GM23338 (cell line): Measurements from ENCODE around the gene RXRA.

Experiments used
- CREB1 ChIP-seq: fragments of 250-450 bp; sonication (Bioruptor Pico); IDR thresholded peaks from 2 replicates; pipeline ENCODE4 v1.5.0; 2020; ENCODE audit warnings: low read depth, mild to moderate bottlenecking, moderate library complexity
- EZH2 ChIP-seq: fragments of 200-600 bp; sonication (generic); IDR thresholded peaks from one replicate; pipeline ENCODE4 v1.8.0; 2017; ENCODE audit warnings: antibody characterized with exemption, mild to moderate bottlenecking, low read depth; ENCODE audit not compliant: unreplicated experiment
- EZH2phosphoT487 ChIP-seq: fragments of 200-600 bp; sonication (generic); IDR thresholded peaks from one replicate; pipeline ENCODE4 v1.8.1; 2018; ENCODE audit warnings: antibody characterized with exemption; ENCODE audit not compliant: unreplicated experiment
- JUNB ChIP-seq: IDR thresholded peaks from one replicate; pipeline ENCODE4 v1.6.1; 2016; ENCODE audit warnings: antibody characterized with exemption; ENCODE audit not compliant: unreplicated experiment
- POLR2AphosphoS5 ChIP-seq: IDR thresholded peaks from 2 replicates; pipeline ENCODE4 v1.6.1; 2016; ENCODE audit warnings: antibody characterized with exemption, low read depth
- STAT1 ChIP-seq: IDR thresholded peaks from one replicate; pipeline ENCODE4 v1.6.1; 2016; ENCODE audit warnings: antibody characterized with exemption; ENCODE audit not compliant: unreplicated experiment
- ZNF114 ChIP-seq: fragments of 250-450 bp; sonication (Bioruptor Pico); IDR thresholded peaks from 2 replicates; pipeline ENCODE4 v1.5.0; 2020; ENCODE audit warnings: mild to moderate bottlenecking, moderate library complexity
- TF ChIP-seq, protein P1 (sequence below), 2 experiments: fragments of 200-600 bp in 1 of 2; sonication (generic) in 1 of 2; conservative IDR thresholded peaks; 2 replicates each; pipeline versions ENCODE4 v1.5.1 to v1.6.1; 2016 to 2017; ENCODE audit warnings: antibody characterized with exemption in 2 of 2, low read depth in 2 of 2, mild to moderate bottlenecking in 2 of 2, moderate library complexity in 1 of 2
- TF ChIP-seq, protein P2 (sequence below): fragments of 250-450 bp; sonication (Bioruptor Pico); IDR thresholded peaks from 2 replicates; pipeline ENCODE4 v1.5.0; 2020; ENCODE audit warnings: mild to moderate bottlenecking, moderate library complexity
- TF ChIP-seq, protein P3 (sequence below): IDR thresholded peaks from one replicate; pipeline ENCODE4 v1.6.1; 2018; ENCODE audit warnings: antibody characterized with exemption; ENCODE audit not compliant: unreplicated experiment
- TF ChIP-seq, protein P4 (sequence below): IDR thresholded peaks from 2 replicates; pipeline ENCODE4 v1.6.1; 2016; ENCODE audit warnings: antibody characterized with exemption

DNA sequence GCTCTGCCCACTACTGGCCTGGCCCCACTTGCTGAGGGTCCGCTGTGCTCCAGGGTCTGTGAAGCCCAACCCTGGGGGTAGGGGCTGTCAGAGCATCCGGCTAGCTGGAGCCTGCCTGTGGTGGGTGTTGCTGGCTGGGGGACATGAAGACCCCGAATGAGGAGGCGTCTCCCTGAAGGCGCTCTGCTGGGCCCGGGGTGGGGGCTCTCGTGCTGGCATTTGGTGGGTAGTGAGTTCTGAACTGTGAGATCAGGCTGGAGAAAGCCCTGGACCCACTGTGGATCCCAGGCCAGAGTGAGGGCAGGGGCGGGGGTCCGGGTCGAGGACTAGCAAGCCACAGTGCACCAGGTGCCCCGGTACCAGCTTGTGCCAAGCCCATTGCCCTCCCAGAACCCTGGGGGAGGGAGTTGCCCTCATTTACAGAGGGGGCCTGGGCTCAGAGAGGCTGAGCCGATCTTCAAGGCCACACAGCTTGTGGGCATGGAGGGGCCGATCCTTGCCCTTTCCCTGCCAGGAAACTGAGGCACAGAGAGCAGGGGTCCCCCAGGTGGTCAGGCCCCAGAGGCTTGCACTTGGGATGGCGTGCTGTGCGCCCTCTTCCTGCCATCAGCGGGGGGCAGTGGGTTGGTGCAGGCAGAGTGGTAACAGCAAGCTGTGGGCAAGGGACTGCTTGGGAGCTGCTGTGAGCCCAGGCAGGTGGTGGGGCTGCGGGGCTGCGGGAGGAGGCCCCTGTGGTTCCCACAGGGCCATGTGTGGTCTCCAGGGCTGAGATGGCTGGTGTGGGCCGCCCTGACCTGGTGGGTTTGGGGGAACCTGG, 15.9 kb downstream of the RXRA start:
- TF ChIP-seq POLR2AphosphoS5, result no peak
- TF ChIP-seq, protein P1, sequence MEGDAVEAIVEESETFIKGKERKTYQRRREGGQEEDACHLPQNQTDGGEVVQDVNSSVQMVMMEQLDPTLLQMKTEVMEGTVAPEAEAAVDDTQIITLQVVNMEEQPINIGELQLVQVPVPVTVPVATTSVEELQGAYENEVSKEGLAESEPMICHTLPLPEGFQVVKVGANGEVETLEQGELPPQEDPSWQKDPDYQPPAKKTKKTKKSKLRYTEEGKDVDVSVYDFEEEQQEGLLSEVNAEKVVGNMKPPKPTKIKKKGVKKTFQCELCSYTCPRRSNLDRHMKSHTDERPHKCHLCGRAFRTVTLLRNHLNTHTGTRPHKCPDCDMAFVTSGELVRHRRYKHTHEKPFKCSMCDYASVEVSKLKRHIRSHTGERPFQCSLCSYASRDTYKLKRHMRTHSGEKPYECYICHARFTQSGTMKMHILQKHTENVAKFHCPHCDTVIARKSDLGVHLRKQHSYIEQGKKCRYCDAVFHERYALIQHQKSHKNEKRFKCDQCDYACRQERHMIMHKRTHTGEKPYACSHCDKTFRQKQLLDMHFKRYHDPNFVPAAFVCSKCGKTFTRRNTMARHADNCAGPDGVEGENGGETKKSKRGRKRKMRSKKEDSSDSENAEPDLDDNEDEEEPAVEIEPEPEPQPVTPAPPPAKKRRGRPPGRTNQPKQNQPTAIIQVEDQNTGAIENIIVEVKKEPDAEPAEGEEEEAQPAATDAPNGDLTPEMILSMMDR (conservative IDR thresholded peaks at IDR 0.05; ENCODE audit: low read depth in 2 of 2), result no peak
- TF ChIP-seq EZH2, result no peak
- TF ChIP-seq, protein P2, sequence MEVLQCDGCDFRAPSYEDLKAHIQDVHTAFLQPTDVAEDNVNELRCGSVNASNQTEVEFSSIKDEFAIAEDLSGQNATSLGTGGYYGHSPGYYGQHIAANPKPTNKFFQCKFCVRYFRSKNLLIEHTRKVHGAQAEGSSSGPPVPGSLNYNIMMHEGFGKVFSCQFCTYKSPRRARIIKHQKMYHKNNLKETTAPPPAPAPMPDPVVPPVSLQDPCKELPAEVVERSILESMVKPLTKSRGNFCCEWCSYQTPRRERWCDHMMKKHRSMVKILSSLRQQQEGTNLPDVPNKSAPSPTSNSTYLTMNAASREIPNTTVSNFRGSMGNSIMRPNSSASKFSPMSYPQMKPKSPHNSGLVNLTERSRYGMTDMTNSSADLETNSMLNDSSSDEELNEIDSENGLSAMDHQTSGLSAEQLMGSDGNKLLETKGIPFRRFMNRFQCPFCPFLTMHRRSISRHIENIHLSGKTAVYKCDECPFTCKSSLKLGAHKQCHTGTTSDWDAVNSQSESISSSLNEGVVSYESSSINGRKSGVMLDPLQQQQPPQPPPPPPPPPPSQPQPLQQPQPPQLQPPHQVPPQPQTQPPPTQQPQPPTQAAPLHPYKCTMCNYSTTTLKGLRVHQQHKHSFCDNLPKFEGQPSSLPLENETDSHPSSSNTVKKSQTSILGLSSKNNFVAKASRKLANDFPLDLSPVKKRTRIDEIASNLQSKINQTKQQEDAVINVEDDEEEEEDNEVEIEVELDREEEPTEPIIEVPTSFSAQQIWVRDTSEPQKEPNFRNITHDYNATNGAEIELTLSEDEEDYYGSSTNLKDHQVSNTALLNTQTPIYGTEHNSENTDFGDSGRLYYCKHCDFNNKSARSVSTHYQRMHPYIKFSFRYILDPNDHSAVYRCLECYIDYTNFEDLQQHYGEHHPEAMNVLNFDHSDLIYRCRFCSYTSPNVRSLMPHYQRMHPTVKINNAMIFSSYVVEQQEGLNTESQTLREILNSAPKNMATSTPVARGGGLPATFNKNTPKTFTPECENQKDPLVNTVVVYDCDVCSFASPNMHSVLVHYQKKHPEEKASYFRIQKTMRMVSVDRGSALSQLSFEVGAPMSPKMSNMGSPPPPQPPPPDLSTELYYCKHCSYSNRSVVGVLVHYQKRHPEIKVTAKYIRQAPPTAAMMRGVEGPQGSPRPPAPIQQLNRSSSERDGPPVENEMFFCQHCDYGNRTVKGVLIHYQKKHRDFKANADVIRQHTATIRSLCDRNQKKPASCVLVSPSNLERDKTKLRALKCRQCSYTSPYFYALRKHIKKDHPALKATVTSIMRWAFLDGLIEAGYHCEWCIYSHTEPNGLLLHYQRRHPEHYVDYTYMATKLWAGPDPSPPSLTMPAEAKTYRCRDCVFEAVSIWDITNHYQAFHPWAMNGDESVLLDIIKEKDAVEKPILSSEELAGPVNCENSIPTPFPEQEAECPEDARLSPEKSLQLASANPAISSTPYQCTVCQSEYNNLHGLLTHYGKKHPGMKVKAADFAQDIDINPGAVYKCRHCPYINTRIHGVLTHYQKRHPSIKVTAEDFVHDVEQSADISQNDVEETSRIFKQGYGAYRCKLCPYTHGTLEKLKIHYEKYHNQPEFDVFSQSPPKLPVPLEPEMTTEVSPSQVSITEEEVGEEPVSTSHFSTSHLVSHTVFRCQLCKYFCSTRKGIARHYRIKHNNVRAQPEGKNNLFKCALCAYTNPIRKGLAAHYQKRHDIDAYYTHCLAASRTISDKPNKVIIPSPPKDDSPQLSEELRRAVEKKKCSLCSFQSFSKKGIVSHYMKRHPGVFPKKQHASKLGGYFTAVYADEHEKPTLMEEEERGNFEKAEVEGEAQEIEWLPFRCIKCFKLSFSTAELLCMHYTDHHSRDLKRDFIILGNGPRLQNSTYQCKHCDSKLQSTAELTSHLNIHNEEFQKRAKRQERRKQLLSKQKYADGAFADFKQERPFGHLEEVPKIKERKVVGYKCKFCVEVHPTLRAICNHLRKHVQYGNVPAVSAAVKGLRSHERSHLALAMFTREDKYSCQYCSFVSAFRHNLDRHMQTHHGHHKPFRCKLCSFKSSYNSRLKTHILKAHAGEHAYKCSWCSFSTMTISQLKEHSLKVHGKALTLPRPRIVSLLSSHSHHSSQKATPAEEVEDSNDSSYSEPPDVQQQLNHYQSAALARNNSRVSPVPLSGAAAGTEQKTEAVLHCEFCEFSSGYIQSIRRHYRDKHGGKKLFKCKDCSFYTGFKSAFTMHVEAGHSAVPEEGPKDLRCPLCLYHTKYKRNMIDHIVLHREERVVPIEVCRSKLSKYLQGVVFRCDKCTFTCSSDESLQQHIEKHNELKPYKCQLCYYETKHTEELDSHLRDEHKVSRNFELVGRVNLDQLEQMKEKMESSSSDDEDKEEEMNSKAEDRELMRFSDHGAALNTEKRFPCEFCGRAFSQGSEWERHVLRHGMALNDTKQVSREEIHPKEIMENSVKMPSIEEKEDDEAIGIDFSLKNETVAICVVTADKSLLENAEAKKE (CRISPR knock-in tag), result no peak
- TF ChIP-seq JUNB, result no peak
- TF ChIP-seq, protein P3, sequence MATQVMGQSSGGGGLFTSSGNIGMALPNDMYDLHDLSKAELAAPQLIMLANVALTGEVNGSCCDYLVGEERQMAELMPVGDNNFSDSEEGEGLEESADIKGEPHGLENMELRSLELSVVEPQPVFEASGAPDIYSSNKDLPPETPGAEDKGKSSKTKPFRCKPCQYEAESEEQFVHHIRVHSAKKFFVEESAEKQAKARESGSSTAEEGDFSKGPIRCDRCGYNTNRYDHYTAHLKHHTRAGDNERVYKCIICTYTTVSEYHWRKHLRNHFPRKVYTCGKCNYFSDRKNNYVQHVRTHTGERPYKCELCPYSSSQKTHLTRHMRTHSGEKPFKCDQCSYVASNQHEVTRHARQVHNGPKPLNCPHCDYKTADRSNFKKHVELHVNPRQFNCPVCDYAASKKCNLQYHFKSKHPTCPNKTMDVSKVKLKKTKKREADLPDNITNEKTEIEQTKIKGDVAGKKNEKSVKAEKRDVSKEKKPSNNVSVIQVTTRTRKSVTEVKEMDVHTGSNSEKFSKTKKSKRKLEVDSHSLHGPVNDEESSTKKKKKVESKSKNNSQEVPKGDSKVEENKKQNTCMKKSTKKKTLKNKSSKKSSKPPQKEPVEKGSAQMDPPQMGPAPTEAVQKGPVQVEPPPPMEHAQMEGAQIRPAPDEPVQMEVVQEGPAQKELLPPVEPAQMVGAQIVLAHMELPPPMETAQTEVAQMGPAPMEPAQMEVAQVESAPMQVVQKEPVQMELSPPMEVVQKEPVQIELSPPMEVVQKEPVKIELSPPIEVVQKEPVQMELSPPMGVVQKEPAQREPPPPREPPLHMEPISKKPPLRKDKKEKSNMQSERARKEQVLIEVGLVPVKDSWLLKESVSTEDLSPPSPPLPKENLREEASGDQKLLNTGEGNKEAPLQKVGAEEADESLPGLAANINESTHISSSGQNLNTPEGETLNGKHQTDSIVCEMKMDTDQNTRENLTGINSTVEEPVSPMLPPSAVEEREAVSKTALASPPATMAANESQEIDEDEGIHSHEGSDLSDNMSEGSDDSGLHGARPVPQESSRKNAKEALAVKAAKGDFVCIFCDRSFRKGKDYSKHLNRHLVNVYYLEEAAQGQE, result no peak
- TF ChIP-seq EZH2phosphoT487, result no peak
- TF ChIP-seq ZNF114 (CRISPR knock-in tag), result no peak
- no peak for TF ChIP-seq CREB1 (CRISPR knock-in tag)
- no peak for TF ChIP-seq STAT1
- TF ChIP-seq, protein P4, sequence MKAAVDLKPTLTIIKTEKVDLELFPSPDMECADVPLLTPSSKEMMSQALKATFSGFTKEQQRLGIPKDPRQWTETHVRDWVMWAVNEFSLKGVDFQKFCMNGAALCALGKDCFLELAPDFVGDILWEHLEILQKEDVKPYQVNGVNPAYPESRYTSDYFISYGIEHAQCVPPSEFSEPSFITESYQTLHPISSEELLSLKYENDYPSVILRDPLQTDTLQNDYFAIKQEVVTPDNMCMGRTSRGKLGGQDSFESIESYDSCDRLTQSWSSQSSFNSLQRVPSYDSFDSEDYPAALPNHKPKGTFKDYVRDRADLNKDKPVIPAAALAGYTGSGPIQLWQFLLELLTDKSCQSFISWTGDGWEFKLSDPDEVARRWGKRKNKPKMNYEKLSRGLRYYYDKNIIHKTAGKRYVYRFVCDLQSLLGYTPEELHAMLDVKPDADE, result no peak
